Stomach (tissue), 9 donors: ENCODE results near the gene PDE4D. TPM values are rescaled to one million over a fixed set of nuclear protein-coding genes. Genes with fewer than 3 reads are reported as not detected.

Experiments
- DNase-seq, 2 donors: peaks; one replicate each; pipeline versions ENCODE4 v3.0.0 to v3.0.0-alpha.2; 2013 to 2019
- H3K27ac ChIP-seq, 5 donors: fragments of 200-600 bp in 4 of 5; sonication (generic) in 4 of 5; one replicate each; pipeline ENCODE4 v1.5.1; 2013 to 2019; ENCODE audit warnings: mild to moderate bottlenecking in 1 of 5, moderate library complexity in 1 of 5
- H3K27me3 ChIP-seq, 3 donors: fragments of 200-600 bp; sonication (generic); one replicate each; pipeline ENCODE4 v1.5.1; 2017 to 2019; ENCODE audit warnings: mixed run types in 1 of 3
- H3K36me3 ChIP-seq, 4 donors: fragments of 200-600 bp; sonication (generic); 1 replicate in 3 of 4; 2 replicates in 1 of 4; pipeline ENCODE4 v1.5.1; 2016 to 2019
- H3K4me1 ChIP-seq, 4 donors: fragments of 200-600 bp; sonication (generic); one replicate each; pipeline ENCODE4 v1.5.1; 2016 to 2019
- H3K4me3 ChIP-seq, 4 donors: fragments of 200-600 bp; sonication (generic) in 3 of 4; one replicate each; pipeline ENCODE4 v1.5.1; 2016 to 2019; ENCODE audit warnings: mild to moderate bottlenecking in 1 of 4
- H3K9me3 ChIP-seq, 4 donors: fragments of 200-600 bp; sonication (generic); one replicate each; pipeline ENCODE4 v1.5.1; 2016 to 2019
- CTCF ChIP-seq, 7 experiments: fragments of 450-650 bp in 4 of 7; fragments of 200-600 bp in 3 of 7; sonication (generic) in 3 of 7; IDR thresholded peaks; one replicate each; pipeline ENCODE4 v1.5.1; 2016 to 2019; ENCODE audit warnings: antibody characterized with exemption in 7 of 7, control low read depth in 2 of 7, mild to moderate bottlenecking in 1 of 7
- EP300 ChIP-seq: sonication (generic); formaldehyde crosslinking; IDR thresholded peaks from one replicate; pipeline ENCODE4 v1.6.1; 2017; ENCODE audit warnings: antibody characterized with exemption
- POLR2A ChIP-seq, 4 donors: fragments of 450-650 bp; IDR thresholded peaks; one replicate each; pipeline ENCODE4 v1.6.1; 2016; ENCODE audit warnings: antibody characterized with exemption in 4 of 4, control low read depth in 2 of 4, mild to moderate bottlenecking in 1 of 4, moderate library complexity in 1 of 4
- POLR2AphosphoS5 ChIP-seq, 3 donors: sonication (generic); formaldehyde crosslinking; IDR thresholded peaks; one replicate each; pipeline ENCODE4 v1.6.1; 2016; ENCODE audit warnings: antibody characterized with exemption in 3 of 3
- WGBS, 5 donors: extraction: QIAGEN DNeasy Blood & Tissue Kit in 3 of 5; methylation state at CpG; one replicate each; pipeline versions ENCODE4 v1.1.5 to v1.1.7; 2013 to 2018; 5-methylcytosine and 5-hydroxymethylcytosine counted together
- intact Hi-C: fragments of 100-400 bp; cut with DNase I; formaldehyde crosslinking; loops from one replicate; pipeline ENCODE4 v1.15.1; 2023; ENCODE audit warnings: low total_unique reads
- polyA plus RNA-seq, 3 donors: library from polyadenylated mRNA; stranded (reverse); fragments of 200-250 nt; gene quantifications; one replicate each; pipeline ENCODE4 v1.2.3, GENCODE V29; 2013
- total RNA-seq, 5 donors: library from RNA; depleted of rRNA; stranded (reverse); fragments of >200 nt; gene quantifications; one replicate each; pipeline versions ENCODE4 v1.1.0 to v1.2.3, GENCODE V29; 2014 to 2016
- donor health status: healthy with polysubstance abuse.
- donor health status: Bipolar disorder and iron deficiency.
- donor health status: healthy.

PDE4D gene
- total and polyA plus RNA-seq, 8 donors: 3.1 to 147 (median 97.3) TPM

DNA sequence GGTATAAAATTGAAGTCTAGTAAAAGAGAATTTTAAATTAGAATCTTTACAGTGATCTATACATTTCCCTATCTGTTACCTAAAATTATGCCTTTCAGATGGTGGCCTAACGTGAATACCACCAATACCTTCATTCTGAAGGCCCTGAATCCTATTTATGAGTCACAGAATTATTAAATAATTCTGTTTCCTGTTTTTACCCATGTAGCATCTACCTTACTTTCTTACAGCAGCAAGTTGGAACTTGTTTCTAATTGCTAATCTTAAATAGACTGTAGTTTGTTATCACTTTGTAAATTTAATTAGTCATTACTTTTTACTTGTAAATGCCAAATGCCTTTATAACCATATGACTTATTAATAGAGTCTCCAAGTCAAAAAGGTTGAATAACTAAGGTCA lies 135.0 kb downstream of the PDE4D start:
- 50 to 80% (median 57%) methylated on average over 1 of the region's 1 CpG for WGBS, 5 donors
- TF ChIP-seq EP300 (no peak), POLR2AphosphoS5 (IDR thresholded peaks at IDR 0.05) (no peak), POLR2A (IDR thresholded peaks at IDR 0.05) (no peak)

GRCh38 chr5:59757442-59757841 lies 136.1 kb downstream of the PDE4D start:
- WGBS, 5 donors: 61 to 84% (median 74%) methylated on average over 1 of the region's 1 CpG
- no peaks in the 10 kb centered on the region for H3K9me3 ChIP-seq
- intact Hi-C loops: no loop called here
- H3K27me3 ChIP-seq: no peaks in the 10 kb centered on the region
- H3K4me3 ChIP-seq: no peak overlapping the region
- TF ChIP-seq POLR2AphosphoS5 (IDR thresholded peaks at IDR 0.05) (no peak), CTCF (IDR thresholded peaks at IDR 0.05) (no peak), EP300 (no peak), POLR2A (IDR thresholded peaks at IDR 0.05) (no peak)
- no peak for DNase-seq
- H3K4me1 ChIP-seq: peaks cover 4 to 68% (median 27%) of the 10 kb centered on the region in 4 donors
- no peaks in the 10 kb centered on the region for H3K36me3 ChIP-seq
- H3K27ac ChIP-seq: peak overlapping the region; percentile 17 to 78 (median 42)

More for the DNA sequence above, 135.0 kb downstream of the PDE4D start:
- H3K9me3 ChIP-seq: no peaks in the 10 kb centered on the region
- peaks cover 4 to 68% (median 26%) of the 10 kb centered on the region in 4 donors for H3K4me1 ChIP-seq
- intact Hi-C loops: no loop called here
- H3K4me3 ChIP-seq: no peak overlapping the region
- no peak for DNase-seq
- no peaks in the 10 kb centered on the region for H3K36me3 ChIP-seq
- H3K27ac ChIP-seq: peak overlapping the region in 3 of 5 donors; percentile 42 to 81 (median 78)
- H3K27me3 ChIP-seq: no peaks in the 10 kb centered on the region

GRCh38 chr5:59756373-59757035 lies 137.0 kb downstream of the PDE4D start:
- Histone ChIP-seq H3K27me3 (no peaks in the 10 kb centered on the region), H3K27ac (peak overlapping the region in 2 of 5 donors; percentile 56 to 78), H3K4me3 (no peak overlapping the region), H3K36me3 (no peaks in the 10 kb centered on the region), H3K9me3 (no peaks in the 10 kb centered on the region), H3K4me1 (peaks cover 4 to 65% (median 30%) of the 10 kb centered on the region in 4 donors)
- DNase-seq: peak in 1 of 2 donors; percentile 68
- WGBS, 5 donors: 83 to 96% (median 93%) methylated on average over 7 of the region's 7 CpGs
- intact Hi-C loops: no loop called here
- TF ChIP-seq POLR2AphosphoS5 (IDR thresholded peaks at IDR 0.05) (no peak), EP300 (no peak), CTCF (IDR thresholded peaks at IDR 0.05) (no peak), POLR2A (IDR thresholded peaks at IDR 0.05) (no peak)

- WGBS, 5 donors: 46 to 65% (median 55%) methylated on average over 1 of the region's 1 CpG
- H3K36me3 ChIP-seq: no peaks in the 10 kb centered on the region
- no peaks in the 10 kb centered on the region for H3K9me3 ChIP-seq
- intact Hi-C loops: no loop called here
- no peak overlapping the region for H3K4me3 ChIP-seq
- no peaks in the 10 kb centered on the region for H3K27me3 ChIP-seq
- peak overlapping the region in 1 of 5 donors; percentile 37 for H3K27ac ChIP-seq
- peaks cover 4 to 55% (median 29%) of the 10 kb centered on the region in 4 donors for H3K4me1 ChIP-seq
- no peak for DNase-seq
- TF ChIP-seq POLR2AphosphoS5 (IDR thresholded peaks at IDR 0.05) (no peak), POLR2A (IDR thresholded peaks at IDR 0.05) (no peak), EP300 (no peak), CTCF (IDR thresholded peaks at IDR 0.05) (no peak)
These were observed 138.1 kb downstream of the PDE4D start for GRCh38 chr5:59755476-59755875.

- no peak overlapping the region for H3K4me3 ChIP-seq
- TF ChIP-seq POLR2AphosphoS5 (IDR thresholded peaks at IDR 0.05) (no peak), CTCF (IDR thresholded peaks at IDR 0.05) (no peak), EP300 (no peak), POLR2A (IDR thresholded peaks at IDR 0.05) (no peak)
- WGBS, 5 donors: 76 to 86% (median 83%) methylated on average over 3 of the region's 3 CpGs
- H3K36me3 ChIP-seq: no peaks in the 10 kb centered on the region
- H3K27ac ChIP-seq: peak overlapping the region in 1 of 5 donors; percentile 44
- intact Hi-C loops: no loop called here
- H3K27me3 ChIP-seq: no peaks in the 10 kb centered on the region
- DNase-seq: no peak
- H3K4me1 ChIP-seq: peaks cover 0 to 40% (median 20%) of the 10 kb centered on the region in 4 donors
- no peaks in the 10 kb centered on the region for H3K9me3 ChIP-seq
These were observed 139.9 kb downstream of the PDE4D start for GRCh38 chr5:59753599-59753998.
